GM18507 (cell line): Measurements from ENCODE around the gene ZNF200.
"Not testable (repeated sequence)": the region's sequence is repeated elsewhere in the genome, so short reads cannot be mapped to it uniquely, and the experiment has no call there.

ENCODE experiments used
- DNase-seq: peaks from one replicate; pipeline ENCODE4 v3.0.0; 2011; ENCODE audit warnings: low read depth; ENCODE audit not compliant: insufficient read length; ENCODE audit errors: extremely low spot score
- FAIRE-seq: peaks from 2 replicates; lab custom pipeline; 2011; peaks lifted over from hg19 to GRCh38; lab: Jason Lieb, UNC

ZNF200 gene

GRCh38 chr16:3234857-3235561 is at the start of gene ZNF200:
Gene ZNF200 (minus strand): TSS chr16:3235158. CDS start chr16:3233755, 1,403 bp downstream.
- DNase-seq, result peak; percentile 92
- FAIRE-seq, result peak; percentile 95

GRCh38 chr16:3283543-3284447 is 48.8 kb upstream of the ZNF200 start:
- FAIRE-seq (no peak), DNase-seq (no peak)

GRCh38 chr16:3282730-3283542 is 48.0 kb upstream of the ZNF200 start, which contains the start of gene ZNF263:
Gene ZNF263 (plus strand): TSS chr16:3283491. CDS start chr16:3283819, 328 bp downstream.
- peak; percentile 98 for FAIRE-seq
- peak; percentile 91 for DNase-seq

- DNase-seq, result no peak
- FAIRE-seq, result no peak
These were observed 47.3 kb upstream of the ZNF200 start for GRCh38 chr16:3282103-3282729.

- DNase-seq (no peak), FAIRE-seq (no peak)
These were observed 46.4 kb upstream of the ZNF200 start for GRCh38 chr16:3281222-3281820.

- DNase-seq (no peak), FAIRE-seq (no peak)
These were observed 41.7 kb upstream of the ZNF200 start for GRCh38 chr16:3276679-3277078.

- FAIRE-seq, result no peak
- DNase-seq, result no peak
These were observed 40.0 kb upstream of the ZNF200 start for GRCh38 chr16:3274947-3275346.

GRCh38 chr16:3274490-3274889 is 39.5 kb upstream of the ZNF200 start:
- no peak for FAIRE-seq

GRCh38 chr16:3271281-3271680 is 36.3 kb upstream of the ZNF200 start:
- DNase-seq, FAIRE-seq: not testable (repeated sequence)

More at GRCh38 chr16:3274490-3274889, 39.5 kb upstream of the ZNF200 start:
- DNase-seq, result no peak

GRCh38 chr16:3270718-3271117 is 35.8 kb upstream of the ZNF200 start:
- FAIRE-seq, DNase-seq: not testable (repeated sequence)

GRCh38 chr16:3268294-3268693 is 33.3 kb upstream of the ZNF200 start:
- no peak for DNase-seq
- FAIRE-seq, result no peak

- DNase-seq (no peak), FAIRE-seq (no peak)
These were observed 32.0 kb upstream of the ZNF200 start for GRCh38 chr16:3266873-3267537.

- DNase-seq (peak; percentile 93), FAIRE-seq (peak; percentile 89)
These were observed 29.4 kb upstream of the ZNF200 start for GRCh38 chr16:3264137-3265036.

- FAIRE-seq (no peak), DNase-seq (no peak)
These were observed 27.6 kb upstream of the ZNF200 start for GRCh38 chr16:3262517-3262916.

- DNase-seq (no peak), FAIRE-seq (no peak)
These were observed 24.9 kb upstream of the ZNF200 start for GRCh38 chr16:3259836-3260235.

GRCh38 chr16:3256866-3257465 is 22.0 kb upstream of the ZNF200 start:
- no peak for FAIRE-seq

More at GRCh38 chr16:3256866-3257465, 22.0 kb upstream of the ZNF200 start:
- DNase-seq, result no peak
